ENCODE results near the gene PLCB2. TPM values are rescaled to one million over a fixed set of nuclear protein-coding genes. Genes with fewer than 3 reads are reported as not detected.

Gene PLCB2
- total RNA-seq, 1 donor from 2014 or later, result 0.81 TPM

DNA sequence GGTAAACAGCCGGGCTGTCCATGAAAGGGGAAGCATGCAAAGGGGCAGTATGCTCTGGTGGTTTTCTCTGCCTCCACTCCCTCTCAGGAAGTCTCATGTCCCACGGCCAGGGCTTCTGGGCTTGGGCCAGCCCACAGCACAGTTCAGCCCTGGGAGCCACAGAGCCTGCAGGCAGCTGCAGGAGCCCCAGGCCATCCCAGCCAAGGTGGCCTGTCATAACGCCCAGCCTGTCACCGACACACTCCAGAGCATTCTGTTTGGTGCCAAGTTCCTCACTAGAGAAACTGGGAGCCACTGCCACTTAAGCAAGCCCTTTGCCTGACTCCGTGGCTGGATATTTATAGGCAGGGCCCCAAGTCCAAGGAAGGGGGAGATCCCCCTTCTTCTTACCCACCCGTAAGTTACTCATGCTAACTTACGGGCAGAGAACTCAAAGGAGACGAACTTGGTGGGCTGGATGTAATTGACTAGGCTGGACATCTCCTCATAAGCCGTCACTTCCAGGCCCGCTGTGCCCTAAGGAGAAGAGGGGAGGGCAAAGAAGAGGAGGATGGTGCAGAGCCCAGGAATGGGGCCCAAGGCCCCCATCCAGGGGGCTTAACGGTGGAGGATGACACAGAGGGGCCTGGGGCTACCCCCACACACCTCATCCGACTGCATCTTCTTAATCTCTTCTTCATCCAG, 11.7 kb downstream of the PLCB2 start:
- no peak for DNase-seq (ENCODE audit: low read depth)
- TF ChIP-seq, protein P1, sequence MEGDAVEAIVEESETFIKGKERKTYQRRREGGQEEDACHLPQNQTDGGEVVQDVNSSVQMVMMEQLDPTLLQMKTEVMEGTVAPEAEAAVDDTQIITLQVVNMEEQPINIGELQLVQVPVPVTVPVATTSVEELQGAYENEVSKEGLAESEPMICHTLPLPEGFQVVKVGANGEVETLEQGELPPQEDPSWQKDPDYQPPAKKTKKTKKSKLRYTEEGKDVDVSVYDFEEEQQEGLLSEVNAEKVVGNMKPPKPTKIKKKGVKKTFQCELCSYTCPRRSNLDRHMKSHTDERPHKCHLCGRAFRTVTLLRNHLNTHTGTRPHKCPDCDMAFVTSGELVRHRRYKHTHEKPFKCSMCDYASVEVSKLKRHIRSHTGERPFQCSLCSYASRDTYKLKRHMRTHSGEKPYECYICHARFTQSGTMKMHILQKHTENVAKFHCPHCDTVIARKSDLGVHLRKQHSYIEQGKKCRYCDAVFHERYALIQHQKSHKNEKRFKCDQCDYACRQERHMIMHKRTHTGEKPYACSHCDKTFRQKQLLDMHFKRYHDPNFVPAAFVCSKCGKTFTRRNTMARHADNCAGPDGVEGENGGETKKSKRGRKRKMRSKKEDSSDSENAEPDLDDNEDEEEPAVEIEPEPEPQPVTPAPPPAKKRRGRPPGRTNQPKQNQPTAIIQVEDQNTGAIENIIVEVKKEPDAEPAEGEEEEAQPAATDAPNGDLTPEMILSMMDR (conservative IDR thresholded peaks at IDR 0.05; ENCODE audit: low read depth, low read length), result no peak
- no peak overlapping the region for H3K4me3 ChIP-seq (ENCODE audit: low read depth, low read length)

DNA sequence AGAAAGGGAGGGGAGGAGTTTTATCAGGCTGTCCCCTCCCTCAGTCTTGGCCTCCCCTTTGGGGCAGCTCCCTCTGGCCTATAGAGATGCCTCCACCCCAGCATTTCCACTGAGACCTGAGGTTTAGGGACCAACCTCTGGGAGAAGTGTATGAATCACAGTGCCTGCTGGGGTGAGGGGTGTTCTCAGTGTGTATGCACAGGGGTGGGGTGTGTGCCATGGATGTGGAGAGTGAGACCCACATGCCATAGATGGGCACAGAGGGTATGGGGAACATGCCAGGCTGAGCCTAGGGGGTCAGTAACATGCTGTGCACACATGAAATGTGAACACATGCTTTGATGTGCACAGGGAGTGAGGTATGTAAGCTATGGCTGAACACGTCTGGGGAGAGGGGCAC, 12.4 kb downstream of the PLCB2 start:
- no peak for DNase-seq (ENCODE audit: low read depth)
- no peak overlapping the region for H3K4me3 ChIP-seq (ENCODE audit: low read depth, low read length)
- TF ChIP-seq, protein P1 (conservative IDR thresholded peaks at IDR 0.05; ENCODE audit: low read depth, low read length), result no peak

DNA sequence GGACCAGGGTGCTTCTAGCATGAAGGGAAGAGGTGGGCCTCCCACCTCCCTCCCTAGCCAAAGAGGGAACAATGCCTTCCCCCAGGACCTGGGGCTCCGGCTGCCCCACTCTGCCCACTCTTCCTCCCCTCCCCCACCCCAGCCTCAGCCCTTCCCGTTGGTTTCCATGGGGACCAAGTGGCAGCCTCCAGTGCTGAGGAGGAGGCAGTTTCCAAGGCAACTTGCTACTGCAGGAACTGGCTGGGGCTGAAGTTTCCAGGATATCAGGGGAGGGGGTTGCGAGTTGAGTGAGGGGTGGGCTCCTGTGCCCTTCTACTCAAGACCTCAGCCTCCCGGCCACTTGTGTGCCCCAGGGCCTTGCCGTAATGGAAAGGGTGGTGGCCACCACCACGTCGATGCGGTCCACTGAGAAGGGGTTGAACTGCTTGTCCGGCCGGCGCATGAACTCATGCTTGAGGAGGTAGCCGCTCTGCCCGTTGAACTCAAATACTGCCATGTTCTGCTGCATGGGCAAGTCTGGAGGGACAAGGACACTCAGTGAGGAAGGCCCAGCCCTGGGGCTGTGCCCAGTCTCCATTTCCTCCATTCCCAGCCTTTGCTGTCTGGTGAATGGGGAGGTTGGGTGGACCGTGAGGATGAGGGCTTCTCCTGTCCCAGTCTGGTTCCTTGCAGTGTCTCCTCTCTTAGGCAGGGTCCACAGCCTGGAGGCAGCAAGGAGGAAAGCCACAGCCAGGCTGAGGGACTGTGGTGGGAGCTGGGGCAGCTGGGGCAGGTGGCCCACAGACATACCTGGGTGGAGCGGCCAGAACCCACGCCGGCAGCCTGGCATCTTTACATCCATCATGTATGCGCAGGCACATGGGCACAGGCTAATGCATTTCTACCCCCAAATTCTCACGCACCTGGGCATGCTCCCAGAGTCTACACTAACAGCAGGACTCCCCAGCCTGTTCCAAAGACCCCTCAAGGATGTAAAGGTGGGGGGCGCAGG, 13.5 kb downstream of the PLCB2 start:
- H3K4me3 ChIP-seq (ENCODE audit: low read depth, low read length), result no peak overlapping the region
- DNase-seq (ENCODE audit: low read depth), result no peak
- TF ChIP-seq, protein P1 (conservative IDR thresholded peaks at IDR 0.05; ENCODE audit: low read depth, low read length), result no peak

DNA sequence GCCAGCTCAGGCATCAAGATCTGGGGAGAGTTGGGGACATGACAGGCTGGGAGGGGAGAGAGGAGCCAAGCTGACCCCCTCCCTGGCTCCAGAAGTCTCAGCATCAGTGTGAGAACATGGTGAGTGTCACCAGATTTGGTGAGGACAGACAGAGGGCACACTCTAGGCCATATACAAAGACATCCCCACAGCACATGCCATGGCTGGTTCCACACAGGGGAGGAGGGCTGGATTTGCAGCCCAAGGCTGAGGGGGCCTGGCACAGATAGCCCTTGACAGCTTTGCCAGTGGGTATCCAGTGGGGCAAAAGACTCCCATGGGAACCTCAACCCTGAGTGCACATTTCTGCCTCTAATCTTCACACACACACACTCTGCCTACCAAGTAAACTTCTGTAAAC, 14.7 kb downstream of the PLCB2 start:
- DNase-seq (ENCODE audit: low read depth), result no peak
- TF ChIP-seq, protein P1 (conservative IDR thresholded peaks at IDR 0.05; ENCODE audit: low read depth, low read length), result no peak
- no peak overlapping the region for H3K4me3 ChIP-seq (ENCODE audit: low read depth, low read length)

DNA sequence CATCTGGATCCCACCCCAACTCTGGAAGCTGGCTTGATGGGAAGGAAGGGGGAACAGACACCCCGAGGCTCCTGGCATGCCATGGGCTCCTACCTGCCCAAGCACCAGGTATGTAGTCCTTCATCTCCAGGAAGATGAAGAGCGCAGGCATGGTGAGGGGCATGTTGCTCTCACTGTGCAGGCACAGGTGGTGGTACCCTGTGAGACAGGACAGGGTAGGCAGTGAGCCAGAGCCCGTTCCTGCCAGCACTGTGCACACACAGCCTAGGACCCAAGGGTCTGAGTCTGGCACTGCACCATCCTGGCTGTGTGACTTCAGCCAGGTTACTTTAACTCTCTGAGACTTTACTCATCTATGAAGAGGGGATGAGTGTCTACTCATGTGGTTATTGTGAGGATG, 15.5 kb downstream of the PLCB2 start:
- TF ChIP-seq, protein P1 (conservative IDR thresholded peaks at IDR 0.05; ENCODE audit: low read depth, low read length), result no peak
- DNase-seq (ENCODE audit: low read depth), result no peak
- H3K4me3 ChIP-seq (ENCODE audit: low read depth, low read length), result no peak overlapping the region

DNA sequence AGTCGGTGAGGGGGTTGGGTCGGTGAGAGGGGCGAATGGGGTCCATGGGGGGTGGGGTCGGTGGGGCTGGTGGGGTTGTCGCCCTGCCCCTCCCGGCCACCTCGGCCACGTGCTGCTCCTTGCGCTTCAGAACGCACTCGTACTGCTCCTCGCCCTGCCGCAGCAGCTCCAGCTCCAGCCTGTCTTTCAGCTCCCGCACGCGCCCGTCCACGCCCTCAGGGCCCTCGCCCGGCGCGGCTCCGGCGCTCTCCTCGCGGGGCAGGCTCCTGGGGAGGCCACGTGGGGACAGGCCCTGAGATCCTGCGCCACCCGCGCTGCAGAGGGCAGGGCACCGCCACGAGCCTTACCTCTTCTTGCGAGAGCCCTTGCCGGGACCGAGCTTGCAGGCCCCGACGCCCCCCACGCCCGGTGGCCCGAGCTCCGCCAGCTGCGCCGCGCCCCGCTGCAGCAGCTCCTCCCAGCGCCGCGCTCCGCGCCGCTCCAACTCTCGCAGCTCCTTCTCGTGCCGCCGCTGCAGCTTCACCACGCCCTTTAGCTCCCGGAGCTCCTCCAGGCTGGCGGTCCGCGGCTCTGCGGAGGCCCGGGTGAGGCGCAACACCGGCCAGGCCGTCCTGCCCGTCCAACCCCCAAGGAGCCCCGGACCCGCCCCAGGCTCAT, 16.7 kb downstream of the PLCB2 start:
- no peak for DNase-seq (ENCODE audit: low read depth)
- TF ChIP-seq, protein P1 (conservative IDR thresholded peaks at IDR 0.05; ENCODE audit: low read depth, low read length), result no peak
- H3K4me3 ChIP-seq (ENCODE audit: low read depth, low read length), result peak overlapping the region; percentile 33
